GM15510 (cell line): ENCODE results near the gene RNF43.

Source experiments
- POLR2A ChIP-seq: IDR thresholded peaks from 3 replicates; pipeline ENCODE4 v1.6.1; 2011; ENCODE audit warnings: borderline replicate concordance; ENCODE audit not compliant: insufficient read length; ENCODE audit errors: extremely low read depth

The RNF43 gene

GRCh38 chr17:58412961-58413586 lies 4.3 kb downstream of the RNF43 start:
- no peak for TF ChIP-seq POLR2A

- no peak for TF ChIP-seq POLR2A
These were observed 5.2 kb downstream of the RNF43 start for GRCh38 chr17:58412064-58412703.

- no peak for TF ChIP-seq POLR2A
These were observed 5.9 kb downstream of the RNF43 start for GRCh38 chr17:58411408-58411894.

GRCh38 chr17:58410714-58411407 lies 6.5 kb downstream of the RNF43 start:
- TF ChIP-seq POLR2A = no peak

- no peak for TF ChIP-seq POLR2A
These were observed 7.9 kb downstream of the RNF43 start for GRCh38 chr17:58409432-58409831.

GRCh38 chr17:58403311-58403710 lies 14.0 kb downstream of the RNF43 start:
- no peak for TF ChIP-seq POLR2A

- no peak for TF ChIP-seq POLR2A
These were observed 14.7 kb downstream of the RNF43 start for GRCh38 chr17:58402679-58403078.

- no peak for TF ChIP-seq POLR2A
These were observed 15.3 kb downstream of the RNF43 start for GRCh38 chr17:58402047-58402446.

- no peak for TF ChIP-seq POLR2A
These were observed 16.0 kb downstream of the RNF43 start for GRCh38 chr17:58401287-58401686.

- no peak for TF ChIP-seq POLR2A
These were observed 16.5 kb downstream of the RNF43 start for GRCh38 chr17:58400826-58401225.

GRCh38 chr17:58399974-58400373 lies 17.4 kb downstream of the RNF43 start:
- no peak for TF ChIP-seq POLR2A

GRCh38 chr17:58398574-58399266 lies 18.6 kb downstream of the RNF43 start:
- TF ChIP-seq POLR2A = no peak

- no peak for TF ChIP-seq POLR2A
These were observed 21.2 kb downstream of the RNF43 start for GRCh38 chr17:58396173-58396572.

GRCh38 chr17:58394534-58395223 lies 22.7 kb downstream of the RNF43 start:
- no peak for TF ChIP-seq POLR2A
